Esophagus muscularis mucosa (tissue), 4 donors: ENCODE data around the gene MRPL24. TPM values are rescaled to one million over a fixed set of nuclear protein-coding genes. Genes with fewer than 3 reads are reported as not detected.
A peak's percentile ranks its signal among the peaks of the same experiment; 100 is the strongest.

Experiments used
- DNase-seq: peaks from one replicate; pipeline ENCODE4 v3.0.0-alpha.2; 2017; ENCODE audit errors: extremely low spot score
- H3K27ac ChIP-seq, 4 donors: fragments of 200-600 bp; sonication (generic); replicated peaks in 1 of 4; 1 replicate in 3 of 4; 2 replicates in 1 of 4; pipeline ENCODE4 v1.5.1; 2016 to 2019; ENCODE audit warnings: mild to moderate bottlenecking in 1 of 4
- H3K27me3 ChIP-seq, 4 donors: fragments of 200-600 bp; sonication (generic); one replicate each; pipeline versions ENCODE4 v1.5.1 to v1.6.0; 2016 to 2019
- H3K36me3 ChIP-seq, 4 donors: fragments of 200-600 bp; sonication (generic); one replicate each; pipeline ENCODE4 v1.5.1; 2016 to 2019
- H3K4me1 ChIP-seq, 4 donors: fragments of 200-600 bp; sonication (generic); one replicate each; pipeline ENCODE4 v1.5.1; 2016 to 2019
- H3K4me3 ChIP-seq, 4 donors: fragments of 200-600 bp; sonication (generic); 1 replicate in 2 of 4; 2 replicates in 2 of 4; pipeline ENCODE4 v1.5.1; 2016 to 2019; ENCODE audit warnings: mild to moderate bottlenecking in 4 of 4, moderate library complexity in 1 of 4
- H3K9me3 ChIP-seq, 4 donors: fragments of 200-600 bp; sonication (generic); 1 replicate in 3 of 4; 2 replicates in 1 of 4; pipeline ENCODE4 v1.5.1; 2016 to 2019
- CTCF ChIP-seq, 3 experiments: fragments of 200-600 bp in 2 of 3; fragments of 450-650 bp in 1 of 3; sonication (generic) in 2 of 3; IDR thresholded peaks; one replicate each; pipeline ENCODE4 v1.5.1; 2017 to 2019; ENCODE audit warnings: antibody characterized with exemption in 3 of 3, mild to moderate bottlenecking in 2 of 3, moderate library complexity in 1 of 3
- EP300 ChIP-seq: sonication (generic); formaldehyde crosslinking; IDR thresholded peaks from one replicate; pipeline ENCODE4 v1.6.1; 2017; ENCODE audit warnings: antibody characterized with exemption
- POLR2A ChIP-seq: fragments of 450-650 bp; IDR thresholded peaks from one replicate; pipeline ENCODE4 v1.6.1; 2017; ENCODE audit warnings: antibody characterized with exemption, moderate library complexity, mild to moderate bottlenecking, low read depth
- POLR2AphosphoS5 ChIP-seq, 2 donors: sonication (generic); formaldehyde crosslinking; IDR thresholded peaks; one replicate each; pipeline ENCODE4 v1.6.1; 2017; ENCODE audit warnings: antibody characterized with exemption in 2 of 2
- WGBS: methylation state at CpG from one replicate; pipeline ENCODE4 v1.1.5; 2018; 5-methylcytosine and 5-hydroxymethylcytosine counted together
- intact Hi-C: fragments of 100-400 bp; cut with DNase I; formaldehyde crosslinking; loops from one replicate; pipeline ENCODE4 v1.15.1; 2023
- total RNA-seq, 4 donors: library from RNA; depleted of rRNA; stranded (reverse); fragments of >200 nt; gene quantifications; one replicate each; pipeline versions ENCODE4 v1.1.0 to v1.2.1, GENCODE V29; 2016

MRPL24 gene
- total RNA-seq, 4 donors from 2014 or later, result 43.5 to 67.4 (median 62.4) TPM

GRCh38 chr1:156744344-156744743 lies 3.5 kb upstream of the MRPL24 start:
- TF ChIP-seq POLR2A (no peak), CTCF (IDR thresholded peaks at IDR 0.05) (no peak), POLR2AphosphoS5 (IDR thresholded peaks at IDR 0.05) (no peak), EP300 (no peak)
- intact Hi-C loops, result no loop called here
- WGBS, result 70% methylated on average over 4 of the region's 12 CpGs
- Histone ChIP-seq H3K4me1 (peaks cover 51 to 72% (median 67%) of the 10 kb centered on the region in 4 donors), H3K9me3 (no peaks in the 10 kb centered on the region), H3K27ac (peak overlapping the region; percentile 28 to 99 (median 94)), H3K27me3 (no peaks in the 10 kb centered on the region), H3K36me3 (peaks cover 14 to 36% (median 31%) of the 10 kb centered on the region in 4 donors), H3K4me3 (no peak overlapping the region)
- no peak for DNase-seq

DNA sequence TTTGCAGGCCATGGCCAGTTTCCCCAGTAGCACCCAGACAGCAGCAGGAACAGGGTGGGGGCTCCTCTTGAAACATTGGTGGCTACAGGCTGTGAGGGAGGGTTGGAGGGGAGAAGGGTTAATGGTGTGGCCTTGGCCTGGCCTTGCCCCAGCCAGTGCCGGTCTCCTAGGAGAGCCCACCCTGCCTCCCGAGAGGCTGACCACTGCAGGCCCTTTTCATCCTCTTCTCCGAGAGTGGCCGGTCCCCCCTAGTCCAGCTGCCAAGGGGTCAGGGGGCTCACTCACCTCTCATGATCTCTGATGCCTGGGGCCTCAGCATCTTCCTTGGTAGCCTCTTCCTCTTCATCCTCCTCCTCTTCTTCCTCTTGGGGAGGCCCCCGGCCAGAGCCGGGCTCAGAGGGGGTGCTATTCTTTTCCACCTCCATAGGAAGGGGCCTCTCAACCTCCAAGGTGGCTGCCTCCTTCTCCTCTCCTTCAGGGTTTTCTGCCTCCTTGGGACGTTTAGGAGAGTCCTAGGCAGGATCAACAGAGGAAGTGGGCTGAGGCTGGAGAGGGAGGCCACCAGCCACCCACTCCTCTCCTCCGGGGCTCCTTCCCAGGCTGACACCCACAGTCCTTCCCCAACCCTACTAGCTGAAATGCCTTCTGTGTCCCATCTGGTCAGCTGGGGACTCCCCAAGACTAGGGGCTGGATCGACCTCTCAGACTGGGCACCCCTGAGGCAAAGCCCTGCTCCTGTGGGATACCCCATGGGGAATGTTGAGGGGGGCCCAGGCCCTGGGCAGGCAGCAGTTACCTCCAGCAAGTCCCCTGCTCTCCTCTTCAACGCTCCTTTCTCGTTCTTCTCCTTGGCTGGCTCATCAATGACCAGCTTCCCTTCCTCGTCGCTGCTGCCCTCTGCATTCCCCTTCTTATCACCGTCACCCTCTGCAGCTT lies 2.7 kb upstream of the MRPL24 start:
- no peak for TF ChIP-seq POLR2AphosphoS5 (IDR thresholded peaks at IDR 0.05)
- TF ChIP-seq EP300, result no peak
- no peak for TF ChIP-seq CTCF (IDR thresholded peaks at IDR 0.05)
- no peak for TF ChIP-seq POLR2A
- no peaks in the 10 kb centered on the region for H3K9me3 ChIP-seq
- no peaks in the 10 kb centered on the region for H3K27me3 ChIP-seq
- 83% methylated on average over 14 of the region's 14 CpGs for WGBS
- H3K4me3 ChIP-seq, result no peak overlapping the region
- peak overlapping the region in 3 of 4 donors; percentile 28 to 99 (median 96) for H3K27ac ChIP-seq
- peaks cover 44 to 69% (median 62%) of the 10 kb centered on the region in 4 donors for H3K4me1 ChIP-seq
- peaks cover 14 to 36% (median 31%) of the 10 kb centered on the region in 4 donors for H3K36me3 ChIP-seq
- intact Hi-C loops, result no loop called here
- DNase-seq, result no peak

DNA sequence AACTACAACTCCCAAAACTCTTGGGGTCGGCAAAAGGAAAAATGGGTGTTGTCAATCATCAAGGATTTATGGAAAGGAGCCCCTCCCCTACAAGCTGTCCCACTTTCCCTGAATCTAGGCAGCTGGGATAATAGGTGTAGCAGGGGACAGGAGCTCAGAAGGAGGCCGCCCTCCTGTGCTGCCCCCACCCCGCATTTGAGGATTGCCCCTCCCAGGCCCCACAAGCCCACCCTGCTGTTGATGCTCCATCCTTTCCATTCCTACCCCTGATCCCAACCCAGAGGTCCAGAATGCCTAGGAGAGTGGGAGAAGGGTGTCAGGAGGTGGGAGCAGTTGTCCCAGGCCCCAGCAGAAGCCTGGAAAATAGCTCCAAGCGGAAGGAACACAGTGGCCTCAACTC lies 1.9 kb upstream of the MRPL24 start:
- no peak for DNase-seq
- TF ChIP-seq CTCF (IDR thresholded peaks at IDR 0.05), result no peak
- no peaks in the 10 kb centered on the region for H3K27me3 ChIP-seq
- intact Hi-C loops, result no loop called here
- H3K36me3 ChIP-seq, result peaks cover 14 to 43% (median 36%) of the 10 kb centered on the region in 4 donors
- peak overlapping the region in 1 of 4 donors; percentile 4 for H3K27ac ChIP-seq
- H3K4me1 ChIP-seq, result peaks cover 36 to 61% (median 53%) of the 10 kb centered on the region in 4 donors
- H3K9me3 ChIP-seq, result no peaks in the 10 kb centered on the region
- 86% methylated on average over 4 of the region's 4 CpGs for WGBS
- H3K4me3 ChIP-seq, result no peak overlapping the region

DNA sequence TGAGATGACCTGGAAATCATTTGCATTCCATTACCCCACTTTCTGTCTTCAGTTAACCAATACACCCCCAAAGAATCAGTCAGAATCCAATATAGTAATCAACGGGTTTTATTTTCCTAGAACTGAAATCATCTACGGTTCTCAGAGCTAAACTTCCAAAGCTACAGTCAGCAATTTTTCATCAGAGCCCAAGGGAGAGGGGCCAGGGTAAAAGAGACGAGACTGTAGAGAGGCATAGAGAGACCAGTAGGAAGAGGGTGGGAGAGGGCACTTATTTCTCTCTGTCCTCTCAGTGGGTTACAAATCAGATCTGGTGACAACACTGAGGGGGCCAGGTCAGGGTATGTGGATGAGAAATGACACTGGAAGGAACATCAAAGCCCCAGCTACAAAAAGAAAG lies 1.1 kb upstream of the MRPL24 start:
- Histone ChIP-seq H3K4me3 (no peak overlapping the region), H3K36me3 (peaks cover 14 to 51% (median 44%) of the 10 kb centered on the region in 4 donors), H3K9me3 (no peaks in the 10 kb centered on the region), H3K27me3 (no peaks in the 10 kb centered on the region), H3K27ac (peak overlapping the region; percentile 80 to 88 (median 85)), H3K4me1 (peaks cover 31 to 54% (median 47%) of the 10 kb centered on the region in 4 donors)
- WGBS, result 84% methylated on average over 3 of the region's 3 CpGs
- intact Hi-C loops, result no loop called here
- TF ChIP-seq EP300 (no peak), CTCF (IDR thresholded peaks at IDR 0.05) (no peak), POLR2A (no peak), POLR2AphosphoS5 (IDR thresholded peaks at IDR 0.05) (no peak)
- no peak for DNase-seq
